ENCODE data around the gene EGFR.
"Not testable (repeated sequence)": the region's sequence is repeated elsewhere in the genome, so short reads cannot be mapped to it uniquely, and the experiment has no call there.

The EGFR gene

GRCh38 chr7:55164527-55164926 is 145.7 kb downstream of the EGFR start:
- TF ChIP-seq ZNF8 (CRISPR knock-in tag; IDR thresholded peaks at IDR 0.05) = no peak
- no peak for TF ChIP-seq CSDC2 (CRISPR knock-in tag; IDR thresholded peaks at IDR 0.05)
- TF ChIP-seq SNAI2 (CRISPR knock-in tag; IDR thresholded peaks at IDR 0.05) = no peak
- no peak for TF ChIP-seq ESRRG (CRISPR knock-in tag; IDR thresholded peaks at IDR 0.05)
- no peak for TF ChIP-seq TSHZ2 (CRISPR knock-in tag; IDR thresholded peaks at IDR 0.05)
- TF ChIP-seq TCF4 (CRISPR knock-in tag; IDR thresholded peaks at IDR 0.05; ENCODE audit: borderline replicate concordance) = no peak
- TF ChIP-seq CREB5 (CRISPR knock-in tag; IDR thresholded peaks at IDR 0.05; ENCODE audit: low read depth) = no peak
- TF ChIP-seq POU6F1 (CRISPR knock-in tag; IDR thresholded peaks at IDR 0.05; ENCODE audit: borderline replicate concordance, low read depth) = no peak
- TF ChIP-seq ZFP3 (CRISPR knock-in tag; IDR thresholded peaks at IDR 0.05) = no peak
- no peak for TF ChIP-seq BACH2 (CRISPR knock-in tag; IDR thresholded peaks at IDR 0.05; ENCODE audit: borderline replicate concordance)
- ATAC-seq = no peak

GRCh38 chr7:55165176-55165861 is 146.5 kb downstream of the EGFR start:
- no peak for TF ChIP-seq TOX (CRISPR knock-in tag; IDR thresholded peaks at IDR 0.05; ENCODE audit: borderline replicate concordance)
- ATAC-seq = no peak

- ATAC-seq = not testable (repeated sequence)
Measured at GRCh38 chr7:55167296-55167695, 148.5 kb downstream of the EGFR start.

GRCh38 chr7:55170335-55171069 is 151.7 kb downstream of the EGFR start:
- ATAC-seq = no peak
- TF ChIP-seq ZNF565 (CRISPR knock-in tag; conservative IDR thresholded peaks at IDR 0.05; ENCODE audit: low read depth) (no peak), GLIS3 (CRISPR knock-in tag; IDR thresholded peaks at IDR 0.05) (no peak)

- peak; percentile 22; the same call in 2 of the 3 replicates for ATAC-seq
- TF ChIP-seq TSHZ2 (CRISPR knock-in tag; IDR thresholded peaks at IDR 0.05) = no peak
- no peak for TF ChIP-seq CSDC2 (CRISPR knock-in tag; IDR thresholded peaks at IDR 0.05)
- TF ChIP-seq ESRRG (CRISPR knock-in tag; IDR thresholded peaks at IDR 0.05) = no peak
- TF ChIP-seq ZNF8 (CRISPR knock-in tag; IDR thresholded peaks at IDR 0.05) = no peak
- no peak for TF ChIP-seq CREB5 (CRISPR knock-in tag; IDR thresholded peaks at IDR 0.05; ENCODE audit: low read depth)
- TF ChIP-seq GLIS3 (CRISPR knock-in tag; IDR thresholded peaks at IDR 0.05) = no peak
- no peak for TF ChIP-seq PPARA (CRISPR knock-in tag; IDR thresholded peaks at IDR 0.05; ENCODE audit: borderline replicate concordance)
- no peak for TF ChIP-seq ZNF565 (CRISPR knock-in tag; conservative IDR thresholded peaks at IDR 0.05; ENCODE audit: low read depth)
- TF ChIP-seq PATZ1 (CRISPR knock-in tag; IDR thresholded peaks at IDR 0.05; ENCODE audit: borderline replicate concordance) = no peak
- TF ChIP-seq ARNTL (CRISPR knock-in tag; IDR thresholded peaks at IDR 0.05; ENCODE audit: borderline replicate concordance, low read depth) = no peak
- no peak for TF ChIP-seq ZC3H10 (CRISPR knock-in tag; IDR thresholded peaks at IDR 0.05)
- no peak for TF ChIP-seq CSRNP3 (CRISPR knock-in tag; IDR thresholded peaks at IDR 0.05)
- no peak for TF ChIP-seq TCF4 (CRISPR knock-in tag; IDR thresholded peaks at IDR 0.05; ENCODE audit: borderline replicate concordance)
- no peak for TF ChIP-seq BACH2 (CRISPR knock-in tag; IDR thresholded peaks at IDR 0.05; ENCODE audit: borderline replicate concordance)
Measured at GRCh38 chr7:55171157-55171556, 152.3 kb downstream of the EGFR start.

Measured in SK-N-SH treated with all-trans-retinoic acid at 6 μM for 48 hours (cell line).